HEK293 (cell line): Measurements from ENCODE around the gene HMGA1.

Experiments used
- CTCF ChIA-PET: fragments of 350-600 bp; formaldehyde crosslinking; extraction: SDS; loops from one replicate; lab custom pipeline; 2021; ENCODE audit warnings: antibody characterized with exemption; lab: Yijun Ruan, JAX
- POLR2A ChIA-PET: fragments of 300-600 bp; formaldehyde crosslinking; extraction: SDS; loops from one replicate; lab custom pipeline; 2020; ENCODE audit warnings: antibody characterized with exemption, inconsistent platforms; lab: Yijun Ruan, JAX
- H3K27ac ChIP-seq: fragments of 200-500 bp; sonication (Bioruptor generic); 2 replicates; pipeline ENCODE4 v1.5.1; 2014; ENCODE audit warnings: low read depth, low read length, control low read depth, inconsistent platforms; ENCODE audit errors: extremely low read depth
- H3K36me3 ChIP-seq, 2 experiments: fragments of 200-500 bp in 1 of 2; sonication (Bioruptor generic) in 1 of 2; 1 replicate in 1 of 2; 2 replicates in 1 of 2; pipeline ENCODE4 v1.5.1; 2014 to 2017; ENCODE audit warnings: inconsistent platforms in 2 of 2, low read length in 2 of 2; ENCODE audit not compliant: control insufficient read depth in 2 of 2, insufficient read depth in 1 of 2
- H3K4me1 ChIP-seq: fragments of 200-500 bp; sonication (Bioruptor generic); 2 replicates; pipeline ENCODE4 v1.5.1; 2014; ENCODE audit warnings: mild to moderate bottlenecking, low read length, inconsistent platforms; ENCODE audit not compliant: control insufficient read depth, insufficient read depth
- H3K4me3 ChIP-seq: 2 replicates; pipeline ENCODE4 v1.5.1; 2011; ENCODE audit warnings: low read depth, mild to moderate bottlenecking, control low read depth, low read length, moderate library complexity
- H3K9me3 ChIP-seq: fragments of 200-500 bp; sonication (Bioruptor generic); 2 replicates; pipeline ENCODE4 v1.5.1; 2014; ENCODE audit warnings: low read depth, low read length, inconsistent platforms; ENCODE audit not compliant: control insufficient read depth, insufficient read depth
- GLIS1 ChIP-seq: fragments of 450-650 bp; formaldehyde crosslinking; IDR thresholded peaks from 2 replicates; pipeline ENCODE4 v1.5.1; 2016; ENCODE audit warnings: missing biosample characterization, missing genetic modification characterization
- GLIS2 ChIP-seq: fragments of 450-650 bp; formaldehyde crosslinking; IDR thresholded peaks from 2 replicates; pipeline ENCODE4 v1.5.1; 2016; ENCODE audit warnings: missing biosample characterization, missing genetic modification characterization
- KLF1 ChIP-seq: fragments of 450-650 bp; formaldehyde crosslinking; IDR thresholded peaks from 2 replicates; pipeline ENCODE4 v1.5.1; 2016; ENCODE audit warnings: missing biosample characterization, missing genetic modification characterization
- KLF7 ChIP-seq: fragments of 450-650 bp; formaldehyde crosslinking; IDR thresholded peaks from 2 replicates; pipeline ENCODE4 v1.5.1; 2016; ENCODE audit warnings: missing biosample characterization, missing genetic modification characterization, borderline replicate concordance
- MZF1 ChIP-seq: fragments of 450-650 bp; formaldehyde crosslinking; IDR thresholded peaks from 2 replicates; pipeline ENCODE4 v1.5.1; 2017; ENCODE audit warnings: missing biosample characterization, missing genetic modification characterization, borderline replicate concordance
- PRDM1 ChIP-seq: fragments of 450-650 bp; formaldehyde crosslinking; IDR thresholded peaks from 2 replicates; pipeline ENCODE4; 2016; ENCODE audit warnings: missing biosample characterization, missing genetic modification characterization
- PRDM2 ChIP-seq: fragments of 450-650 bp; formaldehyde crosslinking; IDR thresholded peaks from 2 replicates; pipeline ENCODE4 v1.5.1; 2016; ENCODE audit warnings: missing biosample characterization, missing genetic modification characterization, borderline replicate concordance
- SALL2 ChIP-seq: fragments of 450-650 bp; formaldehyde crosslinking; IDR thresholded peaks from 2 replicates; pipeline ENCODE4 v1.5.0; 2017; ENCODE audit warnings: missing biosample characterization, mild to moderate bottlenecking, missing genetic modification characterization, borderline replicate concordance
- SP2 ChIP-seq: fragments of 450-650 bp; formaldehyde crosslinking; IDR thresholded peaks from 2 replicates; pipeline ENCODE4 v1.5.1; 2016; ENCODE audit warnings: missing biosample characterization, missing genetic modification characterization
- ZEB2 ChIP-seq: fragments of 450-650 bp; formaldehyde crosslinking; IDR thresholded peaks from 2 replicates; pipeline ENCODE4 v1.5.1; 2016; ENCODE audit warnings: missing biosample characterization, missing genetic modification characterization
- ZFHX2 ChIP-seq: fragments of 450-650 bp; formaldehyde crosslinking; conservative IDR thresholded peaks from 2 replicates; pipeline ENCODE4 v1.5.1; 2016; ENCODE audit warnings: missing biosample characterization, missing genetic modification characterization
- ZNF138 ChIP-seq: fragments of 450-650 bp; formaldehyde crosslinking; IDR thresholded peaks from 2 replicates; pipeline ENCODE4 v1.5.1; 2016; ENCODE audit warnings: missing biosample characterization, missing genetic modification characterization, borderline replicate concordance
- ZNF169 ChIP-seq: fragments of 450-650 bp; formaldehyde crosslinking; IDR thresholded peaks from 2 replicates; pipeline ENCODE4 v1.5.1; 2016; ENCODE audit warnings: missing biosample characterization, missing genetic modification characterization
- ZNF214 ChIP-seq: fragments of 450-650 bp; formaldehyde crosslinking; IDR thresholded peaks from 2 replicates; pipeline ENCODE4 v1.5.1; 2017; ENCODE audit warnings: missing biosample characterization, mild to moderate bottlenecking, missing genetic modification characterization, borderline replicate concordance
- ZNF324 ChIP-seq: fragments of 450-650 bp; formaldehyde crosslinking; IDR thresholded peaks from 2 replicates; pipeline ENCODE4 v1.5.1; 2016; ENCODE audit warnings: missing biosample characterization, missing genetic modification characterization
- ZNF335 ChIP-seq: fragments of 450-650 bp; formaldehyde crosslinking; conservative IDR thresholded peaks from 2 replicates; pipeline ENCODE4 v1.5.1; 2016; ENCODE audit warnings: missing biosample characterization, missing genetic modification characterization
- ZNF394 ChIP-seq: fragments of 450-650 bp; formaldehyde crosslinking; IDR thresholded peaks from 2 replicates; pipeline ENCODE4 v1.5.1; 2016; ENCODE audit warnings: missing biosample characterization, missing genetic modification characterization, mild to moderate bottlenecking, moderate library complexity, borderline replicate concordance
- ZNF529 ChIP-seq: fragments of 450-650 bp; formaldehyde crosslinking; IDR thresholded peaks from 2 replicates; pipeline ENCODE4 v1.5.1; 2017; ENCODE audit warnings: missing genetic modification characterization, missing biosample characterization; ENCODE audit not compliant: insufficient replicate concordance
- ZNF558 ChIP-seq: fragments of 450-650 bp; formaldehyde crosslinking; IDR thresholded peaks from 2 replicates; pipeline ENCODE4 v1.5.1; 2016; ENCODE audit warnings: missing biosample characterization, missing genetic modification characterization
- ZNF561 ChIP-seq: fragments of 450-650 bp; IDR thresholded peaks from 2 replicates; pipeline ENCODE4 v1.5.1; 2018; ENCODE audit warnings: missing biosample characterization, missing genetic modification characterization, borderline replicate concordance
- ZNF660 ChIP-seq: fragments of 450-650 bp; IDR thresholded peaks from 2 replicates; pipeline ENCODE4 v1.5.1; 2018; ENCODE audit warnings: missing biosample characterization, mild to moderate bottlenecking, missing genetic modification characterization
- ZNF76 ChIP-seq: fragments of 450-650 bp; formaldehyde crosslinking; IDR thresholded peaks from 2 replicates; pipeline ENCODE4; 2016; ENCODE audit warnings: low read depth, missing biosample characterization, missing genetic modification characterization, borderline replicate concordance
- ZNF785 ChIP-seq: fragments of 450-650 bp; formaldehyde crosslinking; IDR thresholded peaks from 2 replicates; pipeline ENCODE4 v1.5.1; 2016; ENCODE audit warnings: missing biosample characterization, missing genetic modification characterization
- ZNF792 ChIP-seq: fragments of 450-650 bp; formaldehyde crosslinking; IDR thresholded peaks from 2 replicates; pipeline ENCODE4 v1.5.1; 2016; ENCODE audit warnings: missing biosample characterization, missing genetic modification characterization
- ZXDB ChIP-seq: fragments of 450-650 bp; formaldehyde crosslinking; IDR thresholded peaks from 2 replicates; pipeline ENCODE4 v1.5.1; 2016; ENCODE audit warnings: missing biosample characterization, missing genetic modification characterization
- TF ChIP-seq, protein P1 (sequence below): fragments of 450-650 bp; formaldehyde crosslinking; IDR thresholded peaks from 2 replicates; pipeline ENCODE4 v1.5.1; 2017; ENCODE audit warnings: missing biosample characterization, missing genetic modification characterization
- TF ChIP-seq, protein P2 (sequence below): fragments of 450-650 bp; formaldehyde crosslinking; IDR thresholded peaks from 2 replicates; pipeline ENCODE4 v1.5.1; 2016; ENCODE audit warnings: missing biosample characterization, missing genetic modification characterization
- TF ChIP-seq, protein P3 (sequence below): fragments of 450-650 bp; formaldehyde crosslinking; IDR thresholded peaks from 2 replicates; pipeline ENCODE4 v1.5.1; 2016; ENCODE audit warnings: missing biosample characterization, missing genetic modification characterization

HMGA1 gene

DNA sequence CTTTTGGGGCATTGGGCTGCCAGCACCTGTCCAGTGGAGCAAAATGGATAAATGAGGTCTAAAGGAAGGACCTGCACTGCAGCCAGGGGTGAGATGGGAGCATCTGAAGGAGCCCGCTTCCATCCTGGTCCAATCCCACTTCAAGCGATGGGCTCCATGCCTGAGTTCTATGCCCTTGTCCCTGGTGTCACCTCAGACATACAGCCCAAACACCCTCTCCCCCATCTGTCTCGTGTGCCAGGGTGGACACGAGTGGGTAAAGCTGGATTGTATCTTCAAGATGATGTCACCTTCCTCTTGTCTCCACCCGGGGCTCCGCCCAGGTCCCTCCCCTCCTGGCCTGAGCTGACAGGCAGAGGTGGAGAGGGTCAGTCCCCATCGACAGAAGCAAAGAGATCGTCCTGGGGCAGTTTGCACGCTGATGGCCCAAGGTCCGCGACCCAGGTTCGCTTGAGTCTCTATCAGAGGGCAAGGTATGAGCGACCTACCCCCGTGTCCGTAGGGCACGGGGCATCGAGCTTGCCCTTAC, 11.6 kb downstream of the HMGA1 start:
- H3K36me3 ChIP-seq = peaks cover 0 to 19% of the 10 kb centered on the region in 2 experiments; a peak in 1 of 3 replicates
- ChIA-PET POLR2A (interaction anchor here (0.6 to 4.5 kb wide), 7 partner anchors 12 to 344 kb away, joined by 4 to 54 read pairs (median 10); partner anchors contain the start of genes HMGA1 and RPS10), CTCF (interaction anchor here (0.5 to 4.9 kb wide), 15 partner anchors 11 to 1708 kb away, joined by 3 to 101 read pairs (median 8); partner anchors contain the start of genes HMGA1 and NUDT3)
- no peaks in the 10 kb centered on the region for H3K9me3 ChIP-seq
- peaks cover 3% of the 10 kb centered on the region for H3K4me1 ChIP-seq
- peak overlapping the region; percentile 77 for H3K4me3 ChIP-seq
- H3K27ac ChIP-seq = peak overlapping the region; percentile 56; the same call in 1 of the 2 replicates
- TF ChIP-seq ZFHX2 (tag by site-specific recombination) (no peak), PRDM2 (tag by site-specific recombination) (no peak), KLF7 (no peak), ZNF335 (no peak), ZNF558 (no peak), ZNF214 (tag by site-specific recombination) (no peak), SALL2 (tag by site-specific recombination) (no peak), ZNF561 (tag by site-specific recombination) (no peak), ZNF76 (tag by site-specific recombination) (no peak), MZF1 (0 out of 2 replicates have a peak, but pooled peaks have one; percentile 5), SP2 (tag by site-specific recombination) (no peak), ZNF529 (no peak), ZNF660 (tag by site-specific recombination) (no peak), ZNF138 (tag by site-specific recombination) (no peak), ZNF324 (no peak), ZXDB (tag by site-specific recombination) (no peak), ZNF792 (tag by site-specific recombination) (no peak), KLF1 (tag by site-specific recombination) (no peak; the same call in none of the 2 replicates), ZNF394 (tag by site-specific recombination) (no peak), GLIS1 (tag by site-specific recombination) (no peak), ZEB2 (tag by site-specific recombination) (0 out of 2 replicates have a peak, but pooled peaks have one; percentile 56), ZNF785 (no peak), ZNF169 (tag by site-specific recombination) (0 out of 2 replicates have a peak, but pooled peaks have one; percentile 47), PRDM1 (no peak), GLIS2 (tag by site-specific recombination) (no peak)
- TF ChIP-seq, protein P1, sequence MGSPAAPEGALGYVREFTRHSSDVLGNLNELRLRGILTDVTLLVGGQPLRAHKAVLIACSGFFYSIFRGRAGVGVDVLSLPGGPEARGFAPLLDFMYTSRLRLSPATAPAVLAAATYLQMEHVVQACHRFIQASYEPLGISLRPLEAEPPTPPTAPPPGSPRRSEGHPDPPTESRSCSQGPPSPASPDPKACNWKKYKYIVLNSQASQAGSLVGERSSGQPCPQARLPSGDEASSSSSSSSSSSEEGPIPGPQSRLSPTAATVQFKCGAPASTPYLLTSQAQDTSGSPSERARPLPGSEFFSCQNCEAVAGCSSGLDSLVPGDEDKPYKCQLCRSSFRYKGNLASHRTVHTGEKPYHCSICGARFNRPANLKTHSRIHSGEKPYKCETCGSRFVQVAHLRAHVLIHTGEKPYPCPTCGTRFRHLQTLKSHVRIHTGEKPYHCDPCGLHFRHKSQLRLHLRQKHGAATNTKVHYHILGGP (tag by site-specific recombination) = no peak
- TF ChIP-seq, protein P2, sequence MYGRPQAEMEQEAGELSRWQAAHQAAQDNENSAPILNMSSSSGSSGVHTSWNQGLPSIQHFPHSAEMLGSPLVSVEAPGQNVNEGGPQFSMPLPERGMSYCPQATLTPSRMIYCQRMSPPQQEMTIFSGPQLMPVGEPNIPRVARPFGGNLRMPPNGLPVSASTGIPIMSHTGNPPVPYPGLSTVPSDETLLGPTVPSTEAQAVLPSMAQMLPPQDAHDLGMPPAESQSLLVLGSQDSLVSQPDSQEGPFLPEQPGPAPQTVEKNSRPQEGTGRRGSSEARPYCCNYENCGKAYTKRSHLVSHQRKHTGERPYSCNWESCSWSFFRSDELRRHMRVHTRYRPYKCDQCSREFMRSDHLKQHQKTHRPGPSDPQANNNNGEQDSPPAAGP (tag by site-specific recombination) = no peak
- TF ChIP-seq, protein P3, sequence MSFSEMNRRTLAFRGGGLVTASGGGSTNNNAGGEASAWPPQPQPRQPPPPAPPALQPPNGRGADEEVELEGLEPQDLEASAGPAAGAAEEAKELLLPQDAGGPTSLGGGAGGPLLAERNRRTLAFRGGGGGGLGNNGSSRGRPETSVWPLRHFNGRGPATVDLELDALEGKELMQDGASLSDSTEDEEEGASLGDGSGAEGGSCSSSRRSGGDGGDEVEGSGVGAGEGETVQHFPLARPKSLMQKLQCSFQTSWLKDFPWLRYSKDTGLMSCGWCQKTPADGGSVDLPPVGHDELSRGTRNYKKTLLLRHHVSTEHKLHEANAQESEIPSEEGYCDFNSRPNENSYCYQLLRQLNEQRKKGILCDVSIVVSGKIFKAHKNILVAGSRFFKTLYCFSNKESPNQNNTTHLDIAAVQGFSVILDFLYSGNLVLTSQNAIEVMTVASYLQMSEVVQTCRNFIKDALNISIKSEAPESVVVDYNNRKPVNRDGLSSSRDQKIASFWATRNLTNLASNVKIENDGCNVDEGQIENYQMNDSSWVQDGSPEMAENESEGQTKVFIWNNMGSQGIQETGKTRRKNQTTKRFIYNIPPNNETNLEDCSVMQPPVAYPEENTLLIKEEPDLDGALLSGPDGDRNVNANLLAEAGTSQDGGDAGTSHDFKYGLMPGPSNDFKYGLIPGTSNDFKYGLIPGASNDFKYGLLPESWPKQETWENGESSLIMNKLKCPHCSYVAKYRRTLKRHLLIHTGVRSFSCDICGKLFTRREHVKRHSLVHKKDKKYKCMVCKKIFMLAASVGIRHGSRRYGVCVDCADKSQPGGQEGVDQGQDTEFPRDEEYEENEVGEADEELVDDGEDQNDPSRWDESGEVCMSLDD = no peak
